Stimulated activated CD8-positive, alpha-beta memory T cell treated with anti-CD3 and anti-CD28 coated beads, Interleukin-15, amount 100 ng/mL, for 24 hours (primary cell): ENCODE measurements around the gene CHRNA9.

Experiments
- DNase-seq: peaks from one replicate; pipeline ENCODE4 v3.0.0-alpha.2; 2020; ENCODE audit warnings: low read depth

CHRNA9 gene

DNA sequence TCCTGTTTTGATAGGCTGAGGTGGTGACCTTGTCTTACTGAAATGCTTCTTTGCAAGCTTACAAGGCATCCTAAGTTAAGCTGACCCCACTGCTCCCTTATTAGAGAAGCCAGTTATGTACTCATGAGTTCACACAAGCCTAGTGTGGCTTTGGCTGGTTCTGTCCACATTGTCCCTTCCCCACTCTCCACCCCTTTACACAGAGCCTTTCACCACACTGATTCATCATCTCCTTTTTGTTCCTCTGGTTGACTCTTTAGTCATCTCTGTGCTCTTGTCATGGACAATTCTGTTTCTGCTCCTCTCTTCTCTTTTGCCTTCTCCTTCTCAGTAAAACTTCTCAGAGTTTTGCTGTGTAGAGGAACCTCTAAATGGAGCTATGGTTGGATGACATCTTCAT lies 4.9 kb downstream of the CHRNA9 start:
- no peak for DNase-seq

DNA sequence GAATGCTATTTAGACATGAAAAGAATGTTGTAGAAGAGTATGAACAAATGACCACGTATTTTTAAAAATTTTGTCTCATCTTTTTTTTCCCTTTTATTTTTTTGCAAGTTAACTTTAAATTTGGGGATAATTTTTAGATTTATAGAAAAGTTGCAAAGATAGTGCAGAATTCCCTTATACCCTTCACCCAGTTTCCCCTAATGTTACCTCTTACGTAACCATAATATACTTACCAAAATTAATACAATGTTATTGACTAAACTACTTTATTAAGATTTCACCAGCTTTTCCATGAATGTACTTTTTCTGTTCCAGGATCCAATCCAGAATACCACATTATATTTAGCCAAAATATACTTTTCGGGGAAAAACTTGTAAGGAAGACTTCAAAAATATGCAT lies 12.3 kb downstream of the CHRNA9 start:
- DNase-seq = no peak

DNA sequence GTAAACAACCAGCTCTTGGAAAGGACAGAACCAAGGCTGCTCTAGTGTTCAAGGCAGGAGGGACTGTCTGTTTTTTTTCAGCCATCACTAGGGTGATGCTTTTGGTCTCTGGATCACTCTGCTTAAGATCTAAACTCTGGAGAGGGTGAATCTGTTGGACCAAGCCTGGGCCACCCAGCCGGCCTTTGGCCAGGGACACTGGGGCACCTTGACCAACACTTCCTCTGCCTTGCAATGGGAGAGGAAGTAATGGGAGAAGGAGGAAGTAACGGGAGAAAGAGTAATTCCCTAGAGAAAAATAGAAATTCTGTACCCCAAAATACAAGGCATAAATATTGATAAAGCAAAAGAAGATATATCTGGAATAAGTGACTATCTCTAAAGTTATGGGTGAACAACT lies 12.9 kb downstream of the CHRNA9 start:
- DNase-seq = no peak

DNA sequence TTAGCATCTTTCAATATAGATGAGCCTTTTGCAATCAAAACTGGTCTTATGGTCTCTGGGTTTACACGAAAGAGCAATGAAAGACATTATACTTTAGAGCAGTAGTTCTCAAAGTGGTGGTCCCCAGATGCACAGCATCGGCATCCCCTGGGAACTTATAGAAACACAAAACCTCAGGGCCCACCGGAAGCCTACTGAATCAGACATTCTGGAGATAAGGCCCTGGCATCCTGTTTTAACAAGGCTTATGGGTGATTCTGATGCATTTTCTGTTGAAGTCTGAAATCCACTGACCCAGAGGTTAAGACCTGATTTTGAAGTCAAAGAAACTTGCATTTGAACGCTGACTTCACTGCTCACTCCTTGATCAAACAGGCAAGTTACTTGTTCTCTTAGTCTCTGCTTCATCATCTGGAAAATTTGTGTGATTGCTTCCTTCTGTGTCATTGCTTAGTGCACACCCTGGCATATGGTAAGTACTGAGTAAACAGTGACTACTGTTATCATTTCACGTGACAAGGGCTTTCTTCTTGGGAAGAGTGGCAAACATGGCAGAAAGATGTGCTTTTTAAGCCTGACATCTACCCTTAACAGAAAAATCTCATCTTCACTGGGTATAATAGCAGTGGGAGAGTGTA lies 14.5 kb downstream of the CHRNA9 start:
- DNase-seq = no peak

DNA sequence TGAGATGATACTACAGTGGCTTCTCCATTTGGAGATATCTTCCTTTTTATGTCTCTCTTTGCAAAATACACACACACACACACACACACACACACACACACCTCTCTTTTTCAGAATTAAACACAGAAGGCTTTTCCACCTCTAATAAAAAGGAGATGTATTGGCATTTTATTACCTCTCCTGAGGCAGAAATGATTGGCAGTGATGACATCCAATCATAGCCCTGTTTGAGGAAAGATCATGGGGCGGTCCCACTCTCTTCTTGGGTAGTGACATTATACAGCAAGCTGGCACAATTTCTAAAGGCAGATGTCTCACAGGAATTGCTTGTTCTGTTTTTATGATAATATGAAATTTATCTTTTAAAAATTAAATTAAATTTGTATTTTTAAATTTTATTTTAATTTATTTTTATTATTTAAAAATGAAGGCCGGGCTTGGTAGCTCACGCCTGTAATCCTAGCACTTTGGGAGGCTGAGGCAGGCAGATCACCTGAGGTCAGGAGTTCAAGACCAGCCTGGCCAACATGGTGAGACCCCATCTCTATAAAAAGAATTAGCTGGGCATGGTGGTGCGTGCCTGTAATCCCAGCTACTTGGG lies 15.6 kb downstream of the CHRNA9 start:
- no peak for DNase-seq

DNA sequence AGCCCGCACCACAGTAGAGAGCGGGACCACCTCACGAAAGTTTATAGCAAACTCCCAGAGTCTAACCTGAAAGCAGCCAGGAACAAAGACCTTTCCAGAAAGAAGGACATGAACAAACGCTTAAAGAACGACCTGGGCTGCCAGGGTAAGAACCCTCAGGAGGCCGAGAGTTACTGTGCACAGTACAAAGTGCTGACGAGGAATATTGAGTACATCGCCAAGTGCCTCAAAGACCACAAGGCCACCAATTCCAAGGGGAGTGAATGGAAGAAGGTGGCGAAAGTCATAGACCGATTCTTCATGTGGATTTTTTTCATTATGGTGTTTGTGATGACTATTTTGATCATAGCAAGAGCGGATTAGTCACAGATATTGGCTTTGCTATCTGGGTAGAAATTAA lies 19.0 kb downstream of the CHRNA9 start:
- DNase-seq = no peak

DNA sequence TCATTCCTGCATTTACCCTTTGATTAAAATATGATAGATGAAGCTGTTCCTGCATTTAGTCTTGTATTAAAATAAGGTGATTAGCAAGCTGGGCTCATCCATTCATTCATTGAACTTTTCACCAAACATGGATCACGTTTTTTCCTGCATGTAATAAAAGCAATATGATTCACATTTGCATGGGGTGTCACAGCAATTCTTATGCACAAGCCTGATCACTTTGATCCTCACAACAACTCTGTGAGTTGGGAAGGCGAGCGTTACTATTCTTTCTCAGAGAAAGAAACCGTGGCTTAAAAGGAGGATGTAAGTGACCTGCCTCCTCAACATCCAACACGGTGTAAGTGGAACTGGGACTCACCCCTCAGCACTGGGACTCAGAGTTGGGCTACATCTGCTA lies 20.0 kb downstream of the CHRNA9 start:
- DNase-seq = no peak

DNA sequence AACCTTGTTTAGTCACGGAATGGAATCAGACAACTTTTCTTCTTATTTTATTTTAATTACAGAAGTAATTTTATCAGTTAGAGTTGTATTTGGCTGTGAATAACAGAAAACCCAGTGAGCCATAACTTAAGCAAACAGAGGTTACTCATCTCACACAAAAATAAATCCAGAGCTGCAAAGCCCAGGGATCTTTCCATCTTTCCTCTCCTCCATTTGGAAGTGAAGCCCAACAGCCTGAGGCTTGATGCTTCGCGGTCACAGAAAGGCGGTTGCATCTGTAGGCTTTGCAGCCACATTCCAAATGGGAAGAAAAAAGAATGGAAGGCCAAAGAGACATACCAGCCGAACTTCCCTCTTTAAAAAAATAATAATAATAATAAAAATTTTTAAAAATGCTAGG lies 22.6 kb downstream of the CHRNA9 start:
- DNase-seq = no peak

DNA sequence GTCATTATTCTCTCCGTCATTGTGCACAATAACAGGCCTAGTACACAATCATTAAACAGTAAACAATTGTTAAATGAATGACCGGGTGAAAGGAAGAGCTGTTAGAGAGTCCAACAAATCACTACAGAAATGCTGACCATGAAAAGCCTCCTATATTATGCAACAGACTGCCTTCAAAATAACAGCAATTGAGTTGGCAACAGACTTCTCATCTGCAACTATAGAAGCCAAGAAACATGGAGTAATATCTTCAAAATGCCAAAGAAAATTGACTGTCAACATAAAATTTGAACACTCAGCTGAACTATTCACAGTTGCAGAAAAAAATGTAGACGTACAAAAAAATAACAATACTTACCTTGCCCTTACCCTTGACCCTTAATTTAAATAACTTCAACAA lies 26.2 kb downstream of the CHRNA9 start:
- no peak for DNase-seq

DNA sequence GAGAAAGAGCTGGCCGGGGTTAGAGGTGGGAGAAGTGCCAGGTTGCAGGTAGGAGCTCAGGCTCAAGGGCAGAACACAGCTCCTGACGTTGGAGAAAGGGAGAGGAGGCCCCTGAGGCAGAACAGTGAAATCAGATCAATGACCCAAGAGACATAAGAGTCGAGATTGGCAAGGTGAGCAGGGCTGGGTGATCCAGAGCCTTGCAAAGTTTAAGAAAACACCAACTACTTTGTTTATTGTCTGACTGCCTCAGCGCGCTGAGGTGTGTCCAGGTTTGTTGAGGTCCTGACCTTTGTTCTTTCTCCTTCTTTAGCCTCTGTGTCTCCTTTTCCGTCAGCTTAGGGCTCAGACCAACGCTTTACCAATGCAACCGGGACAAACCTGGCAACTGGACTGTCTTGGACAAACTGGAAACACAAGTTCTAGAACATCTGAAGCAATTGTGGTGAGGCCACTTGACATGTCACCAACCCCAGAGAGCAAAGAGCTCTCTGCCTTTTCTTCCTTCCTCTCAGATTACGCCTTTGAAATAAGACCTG lies 28.3 kb downstream of the CHRNA9 start:
- no peak for DNase-seq

DNA sequence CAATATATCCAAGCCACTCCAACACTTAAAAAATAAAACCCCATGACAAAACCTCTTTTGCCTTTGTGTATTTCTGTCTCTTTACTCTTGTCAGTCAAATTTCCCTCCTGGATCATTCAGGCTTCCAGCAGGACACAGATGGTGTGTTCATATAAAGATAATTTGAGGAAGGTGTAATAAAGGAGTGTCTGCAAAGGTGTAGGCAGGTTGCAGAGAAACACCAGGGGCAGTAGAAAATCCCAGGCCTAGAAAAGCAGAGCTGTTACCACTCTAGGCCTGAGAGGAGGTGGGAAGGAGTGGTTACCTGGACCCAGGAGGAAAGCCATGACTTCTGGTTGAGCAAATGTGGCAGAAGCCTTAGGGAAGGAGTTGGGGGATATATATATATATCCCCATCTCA lies 28.8 kb downstream of the CHRNA9 start:
- DNase-seq = no peak

DNA sequence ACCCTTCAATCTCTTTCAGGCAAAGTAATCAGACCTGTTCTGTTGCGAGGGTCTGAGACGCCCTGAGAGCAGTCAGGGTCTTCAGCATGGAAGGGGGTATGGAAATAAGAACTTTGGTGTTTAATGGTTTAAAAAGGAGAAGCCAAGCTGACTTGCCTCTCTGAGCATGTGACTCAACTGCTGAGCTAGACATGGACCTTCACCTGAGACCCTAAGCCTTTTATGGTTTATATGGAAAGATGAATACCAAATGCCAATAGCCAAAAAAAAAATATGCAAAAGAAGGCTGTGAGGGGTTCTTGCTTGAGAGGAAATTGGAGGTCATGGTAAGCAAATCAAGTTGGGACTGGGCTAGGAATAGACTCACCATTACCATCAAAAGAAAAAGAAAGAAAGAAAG lies 30.6 kb downstream of the CHRNA9 start:
- no peak for DNase-seq

DNA sequence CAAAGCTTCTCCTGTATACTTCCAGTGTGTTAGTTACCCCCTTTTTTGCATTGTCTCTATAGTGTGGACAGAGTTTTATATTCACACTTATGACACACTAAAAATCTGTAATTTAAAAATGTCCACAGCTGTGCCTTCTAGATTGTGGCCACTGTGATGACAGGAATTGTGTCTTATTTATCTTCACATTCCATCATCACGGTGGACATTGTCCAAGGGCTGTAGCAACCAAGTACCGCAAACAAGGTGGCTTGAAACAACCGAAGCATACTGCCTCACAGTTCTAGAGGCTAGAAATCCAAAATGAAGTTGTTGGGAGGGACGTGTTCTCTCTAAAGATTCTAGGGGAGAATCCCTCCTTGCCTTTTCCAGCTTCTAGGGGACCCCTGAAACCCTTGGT lies 32.3 kb downstream of the CHRNA9 start:
- no peak for DNase-seq

DNA sequence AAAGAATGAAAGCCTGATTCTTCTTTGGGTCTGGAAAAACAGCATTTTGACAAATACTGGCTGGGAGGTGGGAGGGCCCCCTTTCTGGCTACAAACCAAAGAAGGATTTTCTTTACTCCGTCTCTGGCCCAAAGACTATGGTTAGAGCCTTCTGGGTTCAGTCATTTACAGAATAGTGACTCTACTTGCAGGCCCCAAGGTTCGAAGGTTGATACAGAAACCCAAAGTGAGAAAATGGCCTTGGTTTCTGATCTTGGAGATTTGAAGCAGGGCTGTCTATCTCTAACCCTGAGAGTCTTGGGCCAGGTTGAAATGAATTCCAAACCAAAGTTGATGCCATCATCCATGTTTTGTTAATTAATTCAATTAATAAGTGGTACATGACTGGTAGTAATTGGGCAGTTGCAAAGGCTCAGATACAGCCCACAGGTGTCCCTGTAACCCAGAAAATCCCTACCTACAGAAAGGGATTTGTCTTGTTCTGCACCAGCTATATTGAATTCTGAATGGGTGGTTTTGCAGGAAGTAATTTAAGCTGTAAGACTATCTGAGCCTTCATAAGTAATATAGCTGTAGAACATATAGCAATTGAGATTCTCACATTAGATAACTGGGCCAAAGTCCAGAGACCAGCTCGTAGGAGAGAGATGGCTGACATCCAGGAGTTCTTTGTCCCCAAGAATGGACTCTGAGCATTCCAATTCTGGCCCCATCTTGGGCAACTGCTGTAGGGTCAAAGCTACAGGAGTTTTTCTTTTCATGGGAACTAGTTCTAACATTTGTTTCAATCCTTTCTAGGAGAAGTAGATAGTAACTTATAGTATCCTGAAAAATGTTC lies 34.5 kb downstream of the CHRNA9 start:
- no peak for DNase-seq

DNA sequence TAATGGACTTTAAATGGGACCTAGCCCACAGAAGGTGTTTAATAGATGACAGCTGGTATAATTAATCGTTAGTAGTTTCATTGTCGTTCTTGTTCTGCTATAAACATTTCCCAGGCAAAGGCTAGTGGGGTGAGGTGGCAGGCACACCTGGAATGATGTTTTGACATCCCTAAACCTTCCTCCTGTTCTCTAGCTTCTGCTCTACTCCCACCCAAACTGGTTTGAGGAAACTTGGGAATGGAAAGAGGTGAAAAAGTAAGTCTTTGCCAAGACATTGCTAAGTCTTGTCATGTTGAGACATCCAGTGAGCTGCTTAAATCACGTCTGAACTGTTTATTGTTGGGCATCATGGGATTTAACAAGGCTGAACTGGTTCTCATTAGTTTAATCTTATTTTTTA lies 37.5 kb downstream of the CHRNA9 start:
- DNase-seq = no peak

DNA sequence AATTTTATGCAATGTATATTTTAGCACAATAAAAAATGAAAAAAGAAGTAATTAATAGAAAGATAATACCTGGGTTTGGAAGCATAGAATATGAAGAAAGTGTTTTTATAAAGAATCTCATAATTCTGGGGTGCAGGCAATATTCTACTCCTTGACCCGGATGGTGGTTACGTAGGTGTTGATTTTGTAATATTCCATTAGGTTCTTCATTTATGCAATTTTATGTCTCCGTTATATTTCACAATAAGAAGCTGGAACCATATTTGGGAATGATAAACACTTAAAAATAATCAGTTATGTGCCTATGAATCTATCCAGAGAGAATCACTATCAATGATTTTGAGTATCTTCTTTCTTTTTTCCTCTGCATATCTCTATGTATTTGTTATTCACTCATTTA lies 38.5 kb downstream of the CHRNA9 start:
- DNase-seq = no peak

DNA sequence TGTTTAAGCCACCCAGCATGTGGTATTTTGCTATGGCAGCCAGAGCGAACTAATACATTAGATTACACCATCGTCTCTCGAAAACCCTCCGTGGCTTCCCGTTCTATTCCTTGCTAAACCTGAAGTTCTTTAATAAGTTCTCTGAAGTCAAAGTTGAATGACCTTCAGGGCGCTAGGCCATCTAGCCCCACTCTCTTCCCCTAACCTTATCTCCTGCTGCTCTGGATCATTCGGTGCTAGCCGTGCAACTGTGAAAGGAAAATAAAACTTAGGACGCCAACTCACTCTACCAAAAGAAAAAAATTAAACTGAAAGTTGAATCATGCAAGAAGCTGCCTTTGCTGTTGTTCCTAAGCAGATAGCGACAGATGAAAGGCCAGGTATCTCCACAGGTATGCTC lies 40.0 kb downstream of the CHRNA9 start:
- DNase-seq = no peak

DNA sequence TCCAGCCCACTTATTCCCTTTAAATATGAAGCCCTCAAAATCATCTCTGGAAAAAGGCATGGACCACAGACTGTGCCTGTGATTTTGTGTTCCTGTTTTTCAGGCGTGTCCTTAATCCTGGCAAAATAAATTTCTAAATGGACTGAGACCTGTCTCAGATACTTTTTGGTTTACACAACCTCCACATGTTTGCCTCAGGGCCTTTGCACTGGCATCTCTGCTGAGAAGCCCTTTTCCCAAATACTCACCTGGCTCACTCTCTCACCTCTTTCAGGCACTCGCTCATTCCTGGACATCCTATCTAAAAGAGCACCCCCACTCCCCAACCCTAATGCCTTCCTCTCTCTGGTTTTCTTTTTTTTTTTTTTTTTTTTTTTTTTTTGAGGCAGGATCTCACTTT lies 40.5 kb downstream of the CHRNA9 start:
- no peak for DNase-seq

DNA sequence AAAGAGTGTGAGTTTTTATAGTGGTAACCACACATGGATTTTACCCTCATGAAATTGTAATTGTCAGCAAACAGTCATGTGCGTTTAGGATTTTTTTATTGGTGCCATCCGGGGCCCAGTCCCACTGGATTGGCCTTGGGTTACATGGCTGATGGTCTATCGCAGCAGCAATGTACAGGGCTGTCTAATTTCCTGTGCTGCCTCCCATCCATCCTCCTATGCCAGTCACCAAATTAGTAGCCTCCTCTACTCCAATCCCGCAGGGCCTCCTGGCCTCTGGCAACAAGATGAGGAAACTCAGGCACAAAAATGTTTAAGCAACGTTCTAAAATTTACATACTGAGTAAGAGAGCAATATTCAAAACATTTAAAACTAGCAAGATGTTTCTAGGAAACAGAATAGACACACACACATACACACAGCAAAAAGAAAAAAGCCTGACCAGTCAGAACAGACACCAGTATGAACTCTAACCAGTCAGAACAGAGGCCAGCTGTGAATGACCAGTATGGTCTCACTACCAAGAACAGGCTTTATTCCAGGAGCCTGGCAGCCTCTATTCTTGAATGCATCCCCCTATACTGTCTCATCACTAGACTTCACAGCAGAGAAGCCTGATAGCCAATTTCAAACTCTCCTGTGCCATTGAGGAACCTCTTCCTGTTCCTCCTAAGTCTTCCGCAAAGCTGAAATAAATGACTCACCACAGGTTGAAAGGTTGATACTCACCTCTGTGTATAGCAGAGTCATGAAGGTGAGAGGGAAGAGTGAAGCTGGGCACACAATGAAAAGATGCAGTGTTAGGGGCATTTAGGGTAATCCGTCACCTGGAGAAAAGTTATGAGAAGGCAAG lies 42.6 kb downstream of the CHRNA9 start:
- DNase-seq = no peak

DNA sequence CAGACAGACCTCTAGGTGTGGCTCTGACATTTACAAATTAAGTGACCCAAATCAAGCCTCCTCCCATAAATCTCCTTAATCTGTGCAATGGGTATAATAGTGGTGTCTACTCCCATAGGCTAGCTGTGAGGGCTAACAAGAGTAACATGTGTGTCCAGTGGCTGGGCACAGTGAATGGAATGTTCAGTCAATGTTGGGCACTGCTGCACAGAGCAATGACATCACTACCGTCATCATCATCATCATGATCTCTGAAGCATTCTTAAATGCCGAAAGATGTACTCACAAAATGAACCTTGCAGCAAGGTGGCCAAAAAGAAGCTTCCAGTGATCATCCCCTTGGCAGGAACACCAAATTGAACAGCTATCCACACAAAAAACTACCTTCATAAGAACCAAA lies 43.5 kb downstream of the CHRNA9 start:
- no peak for DNase-seq

DNA sequence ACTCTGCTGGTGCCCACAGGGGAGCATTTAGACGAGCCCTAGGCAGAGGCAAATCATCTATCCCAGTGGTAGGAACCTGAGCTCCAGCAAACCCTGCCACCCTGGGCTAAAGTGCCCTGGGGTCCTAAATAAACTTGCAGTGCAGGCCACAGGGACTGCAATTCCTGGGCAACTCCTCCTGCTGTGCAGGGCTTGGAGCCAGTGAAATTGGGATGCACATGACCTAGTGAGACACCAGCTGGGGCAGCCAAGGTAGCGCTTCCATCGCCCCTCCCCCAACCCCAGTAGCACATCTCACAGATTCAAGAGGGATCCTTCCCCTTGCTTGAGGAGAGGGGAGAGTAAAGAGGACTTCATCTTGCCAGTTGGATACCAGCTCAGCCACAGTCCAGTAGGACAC lies 44.1 kb downstream of the CHRNA9 start:
- DNase-seq = no peak

DNA sequence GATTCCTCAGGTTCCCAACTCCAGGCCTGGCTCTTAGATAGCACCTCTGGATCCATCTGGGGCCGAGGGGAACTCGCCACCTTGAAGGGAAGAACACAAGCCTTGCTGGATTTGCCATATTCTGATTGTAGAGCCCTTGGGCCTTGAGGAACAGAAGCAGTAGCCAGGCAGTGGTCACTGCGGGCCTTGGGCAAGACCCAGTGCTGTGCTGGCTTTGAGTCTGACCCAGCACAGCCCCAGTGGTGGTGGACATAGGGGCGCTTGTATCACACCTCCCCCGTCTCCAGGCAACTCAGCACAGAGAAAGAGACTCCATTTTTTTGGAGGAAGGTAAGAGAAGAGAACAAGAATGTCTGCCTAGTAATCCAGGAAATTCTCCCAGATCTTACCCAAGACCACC lies 45.5 kb downstream of the CHRNA9 start:
- no peak for DNase-seq
